ENCODE results near the gene BCAS3.

GRCh38 chr17:61196799-61197198, 519.1 kb downstream of the BCAS3 start:
- TF ChIP-seq CTCF (IDR thresholded peaks at IDR 0.05; ENCODE audit: low read depth, low read length), result no peak
- no peak for TF ChIP-seq EZH2phosphoT487 (IDR thresholded peaks at IDR 0.05; ENCODE audit: low read depth)

Data from OCI-LY3 (cell line).